Ovary (tissue), 3 donors: ENCODE measurements around the gene ETF1.

Experiments used
- EP300 ChIP-seq: sonication (generic); formaldehyde crosslinking; IDR thresholded peaks from one replicate; pipeline ENCODE4 v1.6.1; 2017; ENCODE audit warnings: antibody characterized with exemption
- POLR2A ChIP-seq: fragments of 450-650 bp; IDR thresholded peaks from one replicate; pipeline ENCODE4 v1.6.1; 2017; ENCODE audit warnings: antibody characterized with exemption, mild to moderate bottlenecking, moderate library complexity
- TF ChIP-seq, protein P1 (sequence below), 3 donors: fragments of 450-650 bp in 2 of 3; fragments of 200-600 bp in 1 of 3; IDR thresholded peaks; one replicate each; pipeline versions ENCODE4 v1.5.1 to v1.8.0; 2016 to 2022; ENCODE audit warnings: antibody characterized with exemption in 3 of 3, mild to moderate bottlenecking in 1 of 3
- donor health status: DM: no; HTN: no; CAD: no.

DNA sequence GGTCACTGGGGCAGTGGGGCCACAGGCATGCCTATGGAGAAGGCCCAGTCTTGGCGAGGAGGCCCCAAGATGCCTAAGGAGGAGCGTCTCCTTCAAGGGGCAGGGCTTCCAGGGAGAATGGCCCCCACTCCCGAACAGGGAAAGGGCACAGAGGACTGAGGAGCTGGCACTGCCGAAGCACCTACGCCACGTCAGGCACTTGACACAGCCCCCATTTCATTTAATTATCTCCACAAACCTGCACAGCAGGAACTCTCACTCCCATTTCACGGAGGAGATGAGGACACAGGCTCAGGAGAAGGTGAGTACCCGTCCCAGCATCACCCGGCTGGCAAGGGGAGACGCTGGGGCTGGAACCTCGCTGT is 51.8 kb downstream of the ETF1 start:
- no peak for TF ChIP-seq POLR2A
- TF ChIP-seq, protein P1, sequence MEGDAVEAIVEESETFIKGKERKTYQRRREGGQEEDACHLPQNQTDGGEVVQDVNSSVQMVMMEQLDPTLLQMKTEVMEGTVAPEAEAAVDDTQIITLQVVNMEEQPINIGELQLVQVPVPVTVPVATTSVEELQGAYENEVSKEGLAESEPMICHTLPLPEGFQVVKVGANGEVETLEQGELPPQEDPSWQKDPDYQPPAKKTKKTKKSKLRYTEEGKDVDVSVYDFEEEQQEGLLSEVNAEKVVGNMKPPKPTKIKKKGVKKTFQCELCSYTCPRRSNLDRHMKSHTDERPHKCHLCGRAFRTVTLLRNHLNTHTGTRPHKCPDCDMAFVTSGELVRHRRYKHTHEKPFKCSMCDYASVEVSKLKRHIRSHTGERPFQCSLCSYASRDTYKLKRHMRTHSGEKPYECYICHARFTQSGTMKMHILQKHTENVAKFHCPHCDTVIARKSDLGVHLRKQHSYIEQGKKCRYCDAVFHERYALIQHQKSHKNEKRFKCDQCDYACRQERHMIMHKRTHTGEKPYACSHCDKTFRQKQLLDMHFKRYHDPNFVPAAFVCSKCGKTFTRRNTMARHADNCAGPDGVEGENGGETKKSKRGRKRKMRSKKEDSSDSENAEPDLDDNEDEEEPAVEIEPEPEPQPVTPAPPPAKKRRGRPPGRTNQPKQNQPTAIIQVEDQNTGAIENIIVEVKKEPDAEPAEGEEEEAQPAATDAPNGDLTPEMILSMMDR (IDR thresholded peaks at IDR 0.05): no peak
- TF ChIP-seq EP300: no peak
